Right lobe of liver (tissue), 6 donors: ENCODE data around the gene ARL13B. TPM values are rescaled to one million over a fixed set of nuclear protein-coding genes. Genes with fewer than 3 reads are reported as not detected.
A peak's percentile ranks its signal among the peaks of the same experiment; 100 is the strongest.

Source experiments
- ATAC-seq, 4 donors: fragments of 200-7000 bp; cut with Tn5 transposase; one replicate each; pipeline ENCODE4 v1.9.1; 2020; ENCODE audit warnings: mild to moderate bottlenecking in 4 of 4, moderate library complexity in 4 of 4
- DNase-seq, 3 donors: peaks; one replicate each; pipeline ENCODE4 v3.0.0-alpha.2; 2020
- H3K27ac ChIP-seq, 3 donors: fragments of 200-600 bp; one replicate each; pipeline ENCODE4 v1.8.0; 2022
- H3K27me3 ChIP-seq, 2 donors: fragments of 200-600 bp; one replicate each; pipeline ENCODE4 v1.8.0; 2022
- H3K36me3 ChIP-seq, 4 donors: fragments of 200-600 bp; sonication (generic) in 1 of 4; one replicate each; pipeline versions ENCODE4 v1.5.1 to v1.8.0; 2017 to 2022; ENCODE audit warnings: control low read depth in 1 of 4
- H3K4me1 ChIP-seq, 4 donors: fragments of 200-600 bp; sonication (generic) in 1 of 4; one replicate each; pipeline versions ENCODE4 v1.5.1 to v1.8.0; 2017 to 2022; ENCODE audit warnings: control low read depth in 1 of 4
- H3K4me3 ChIP-seq, 3 donors: fragments of 200-600 bp; one replicate each; pipeline ENCODE4 v1.8.0; 2022
- H3K9me3 ChIP-seq, 4 donors: fragments of 200-600 bp; sonication (generic) in 1 of 4; one replicate each; pipeline versions ENCODE4 v1.5.1 to v1.8.0; 2017 to 2022; ENCODE audit warnings: control low read depth in 1 of 4
- POLR2A ChIP-seq: fragments of 450-650 bp; IDR thresholded peaks from one replicate; pipeline ENCODE4 v1.6.1; 2017; ENCODE audit warnings: antibody characterized with exemption, mild to moderate bottlenecking
- WGBS: methylation state at CpG from one replicate; pipeline ENCODE4 v1.1.6; 2018; ENCODE audit warnings: low coverage, low lambda C conversion rate; ENCODE audit not compliant: insufficient coverage; ENCODE audit errors: missing lambda C conversion rate; 5-methylcytosine and 5-hydroxymethylcytosine counted together
- intact Hi-C, 2 donors: fragments of 100-400 bp; cut with DNase I; formaldehyde crosslinking; loops; one replicate each; pipeline versions ENCODE4 v1.11.2 to v1.14.1; 2022
- total RNA-seq, 6 experiments: library from RNA; depleted of rRNA in 2 of 6; stranded (reverse); fragments of >200 nt in 2 of 6; fragmentation: NEBNext Ultra II Directional in 3 of 6; extraction: Animal tissue kit (Norgen Biotek cat#: 25700) in 3 of 6; gene quantifications; one replicate each; pipeline versions ENCODE4 v1.1.0 to v1.2.4, GENCODE V29; 2016 to 2023
- TF ChIP-seq, protein P1 (sequence below), 4 donors: fragments of 200-600 bp in 3 of 4; fragments of 450-650 bp in 1 of 4; IDR thresholded peaks; one replicate each; pipeline versions ENCODE4 v1.5.1 to v1.8.0; 2016 to 2022; ENCODE audit warnings: antibody characterized with exemption in 4 of 4, mild to moderate bottlenecking in 2 of 4
- donor health status: DM: no; HTN: yes; CAD: no.
- donor health status: DM: no; HTN: no; CAD: no.
- donor health status: DM: no; HTN: no; CAD: no.
- donor health status: DM: no; HTN: yes; CAD: no.
- donor health status: DM: no; HTN: yes; CAD: no.

The ARL13B gene
- total RNA-seq, 6 experiments from 2014 or later, result 3.9 to 5.6 (median 4.5) TPM

DNA sequence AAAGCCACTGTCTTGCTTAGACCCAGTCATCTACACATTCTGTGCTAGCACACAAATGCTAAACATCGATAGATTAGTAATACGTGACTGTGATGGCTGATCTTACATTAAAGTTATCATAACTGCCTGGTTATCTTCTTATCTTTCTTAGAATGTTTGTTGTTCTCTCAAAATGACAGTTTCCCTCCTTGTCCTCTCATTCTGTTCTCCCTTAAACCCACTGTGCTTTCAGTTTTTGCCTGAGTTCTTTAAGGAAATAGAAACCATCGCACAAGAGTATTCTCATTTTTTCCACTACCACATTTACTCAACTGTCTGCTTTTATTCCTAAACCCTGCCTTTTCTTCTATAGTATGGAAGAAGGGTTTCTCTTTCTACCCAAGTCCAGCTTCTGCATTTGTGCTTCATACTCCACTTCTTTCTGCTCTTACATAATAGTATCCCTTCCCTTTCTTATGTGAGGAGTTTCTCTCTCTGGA is 31.3 kb downstream of the ARL13B start:
- intact Hi-C loops, result loop anchor here in 1 of 2 donors (10.0 kb wide), 1 partner anchor 64 kb away; no protein-coding TSS in a partner anchor
- no peaks in the 10 kb centered on the region for H3K36me3 ChIP-seq
- TF ChIP-seq, protein P1, sequence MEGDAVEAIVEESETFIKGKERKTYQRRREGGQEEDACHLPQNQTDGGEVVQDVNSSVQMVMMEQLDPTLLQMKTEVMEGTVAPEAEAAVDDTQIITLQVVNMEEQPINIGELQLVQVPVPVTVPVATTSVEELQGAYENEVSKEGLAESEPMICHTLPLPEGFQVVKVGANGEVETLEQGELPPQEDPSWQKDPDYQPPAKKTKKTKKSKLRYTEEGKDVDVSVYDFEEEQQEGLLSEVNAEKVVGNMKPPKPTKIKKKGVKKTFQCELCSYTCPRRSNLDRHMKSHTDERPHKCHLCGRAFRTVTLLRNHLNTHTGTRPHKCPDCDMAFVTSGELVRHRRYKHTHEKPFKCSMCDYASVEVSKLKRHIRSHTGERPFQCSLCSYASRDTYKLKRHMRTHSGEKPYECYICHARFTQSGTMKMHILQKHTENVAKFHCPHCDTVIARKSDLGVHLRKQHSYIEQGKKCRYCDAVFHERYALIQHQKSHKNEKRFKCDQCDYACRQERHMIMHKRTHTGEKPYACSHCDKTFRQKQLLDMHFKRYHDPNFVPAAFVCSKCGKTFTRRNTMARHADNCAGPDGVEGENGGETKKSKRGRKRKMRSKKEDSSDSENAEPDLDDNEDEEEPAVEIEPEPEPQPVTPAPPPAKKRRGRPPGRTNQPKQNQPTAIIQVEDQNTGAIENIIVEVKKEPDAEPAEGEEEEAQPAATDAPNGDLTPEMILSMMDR (IDR thresholded peaks at IDR 0.05), result no peak
- no peak for TF ChIP-seq POLR2A
- H3K4me1 ChIP-seq, result peaks cover 0 to 10% (median 0%) of the 10 kb centered on the region in 4 donors
- H3K27ac ChIP-seq, result no peak overlapping the region
- WGBS, result 72% methylated on average over 3 of the region's 3 CpGs
- DNase-seq (no peak), ATAC-seq (peak in 3 of 4 donors; percentile 24 to 53 (median 29))
- H3K27me3 ChIP-seq, result no peaks in the 10 kb centered on the region
- no peaks in the 10 kb centered on the region for H3K9me3 ChIP-seq
- H3K4me3 ChIP-seq, result no peak overlapping the region

DNA sequence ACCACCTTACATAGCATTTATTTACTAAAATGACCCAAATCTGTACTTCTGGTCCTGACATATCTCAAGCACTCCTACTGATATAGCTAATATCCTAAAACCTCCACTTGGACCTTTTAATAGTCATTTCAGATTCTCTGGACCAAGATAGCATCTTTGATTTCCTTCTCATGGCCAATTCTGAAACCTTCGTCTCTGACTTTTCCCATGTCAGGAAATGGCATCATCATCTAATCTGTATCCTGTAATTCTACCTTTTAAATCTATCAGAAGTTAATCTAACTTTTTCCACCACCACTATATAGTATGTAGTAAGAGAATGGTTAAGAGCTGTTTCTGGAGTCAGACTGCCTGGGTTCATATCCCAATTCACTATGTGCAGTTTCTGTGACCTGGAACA is 32.2 kb downstream of the ARL13B start:
- intact Hi-C loops, result loop anchor here in 1 of 2 donors (10.0 kb wide), 1 partner anchor 63 kb away; no protein-coding TSS in a partner anchor
- WGBS, result 75% methylated on average over 1 of the region's 1 CpG
- Histone ChIP-seq H3K27ac (no peak overlapping the region), H3K27me3 (no peaks in the 10 kb centered on the region), H3K4me3 (no peak overlapping the region), H3K36me3 (no peaks in the 10 kb centered on the region), H3K4me1 (peaks cover 0 to 10% (median 0%) of the 10 kb centered on the region in 4 donors), H3K9me3 (no peaks in the 10 kb centered on the region)
- DNase-seq (no peak), ATAC-seq (no peak)
- TF ChIP-seq POLR2A, result no peak
- TF ChIP-seq, protein P1 (IDR thresholded peaks at IDR 0.05), result no peak

GRCh38 chr3:94015025-94015424 is 35.1 kb downstream of the ARL13B start:
- H3K36me3 ChIP-seq, result no peaks in the 10 kb centered on the region
- 77% methylated on average over 1 of the region's 1 CpG for WGBS

GRCh38 chr3:94019659-94020058 is 39.7 kb downstream of the ARL13B start:
- DNase-seq (no peak), ATAC-seq (no peak)
- Histone ChIP-seq H3K4me3 (no peak overlapping the region), H3K27me3 (no peaks in the 10 kb centered on the region), H3K27ac (no peak overlapping the region), H3K36me3 (no peaks in the 10 kb centered on the region), H3K4me1 (no peaks in the 10 kb centered on the region), H3K9me3 (no peaks in the 10 kb centered on the region)
- TF ChIP-seq POLR2A, result no peak
- TF ChIP-seq, protein P1 (IDR thresholded peaks at IDR 0.05), result no peak
- WGBS, result 75% methylated on average over 2 of the region's 2 CpGs
- intact Hi-C loops, result loop anchor here in 1 of 2 donors (10.0 kb wide), 1 partner anchor 55 kb away; no protein-coding TSS in a partner anchor

More at GRCh38 chr3:94015025-94015424, 35.1 kb downstream of the ARL13B start:
- no peak for TF ChIP-seq POLR2A
- TF ChIP-seq, protein P1 (IDR thresholded peaks at IDR 0.05), result no peak
- intact Hi-C loops, result loop anchor here in 1 of 2 donors (10.0 kb wide), 1 partner anchor 60 kb away; no protein-coding TSS in a partner anchor
- DNase-seq (no peak), ATAC-seq (no peak)
- no peak overlapping the region for H3K4me3 ChIP-seq
- no peaks in the 10 kb centered on the region for H3K4me1 ChIP-seq
- no peaks in the 10 kb centered on the region for H3K9me3 ChIP-seq
- no peaks in the 10 kb centered on the region for H3K27me3 ChIP-seq
- H3K27ac ChIP-seq, result no peak overlapping the region
